SH-SY5Y (cell line): ENCODE results near the gene TTK.

Experiments used
- GATA2 ChIP-seq: IDR thresholded peaks from 2 replicates; pipeline ENCODE4 v1.6.1; 2011; ENCODE audit warnings: mild to moderate bottlenecking, low read depth, low read length
- GATA3 ChIP-seq: IDR thresholded peaks from 2 replicates; pipeline ENCODE4 v1.6.1; 2011; ENCODE audit warnings: low read depth, mild to moderate bottlenecking, low read length, moderate library complexity

- TF ChIP-seq GATA3 (no peak), GATA2 (no peak)
Observed at GRCh38 chr6:80010288-80010687, 5.8 kb downstream of the TTK start.
